CD4-positive, alpha-beta T cell treated with Interleukin-6 for 4 hours (primary cell): ENCODE data around the gene MRGPRF.

Experiments
- DNase-seq: peaks from one replicate; pipeline ENCODE4 v3.0.0-alpha.2; 2020; ENCODE audit warnings: mixed read lengths

Gene MRGPRF

GRCh38 chr11:69013009-69013951, at the start of gene MRGPRF:
Gene MRGPRF, minus strand, starts transcription at chr11:69013246. Its CDS starts 3,345 bp downstream, at chr11:69009901.
- DNase-seq = no peak

- no peak for DNase-seq
Observed at GRCh38 chr11:69062169-69062855, 49.3 kb upstream of the MRGPRF start.

GRCh38 chr11:69061713-69062053, 48.6 kb upstream of the MRGPRF start:
- no peak for DNase-seq

DNA sequence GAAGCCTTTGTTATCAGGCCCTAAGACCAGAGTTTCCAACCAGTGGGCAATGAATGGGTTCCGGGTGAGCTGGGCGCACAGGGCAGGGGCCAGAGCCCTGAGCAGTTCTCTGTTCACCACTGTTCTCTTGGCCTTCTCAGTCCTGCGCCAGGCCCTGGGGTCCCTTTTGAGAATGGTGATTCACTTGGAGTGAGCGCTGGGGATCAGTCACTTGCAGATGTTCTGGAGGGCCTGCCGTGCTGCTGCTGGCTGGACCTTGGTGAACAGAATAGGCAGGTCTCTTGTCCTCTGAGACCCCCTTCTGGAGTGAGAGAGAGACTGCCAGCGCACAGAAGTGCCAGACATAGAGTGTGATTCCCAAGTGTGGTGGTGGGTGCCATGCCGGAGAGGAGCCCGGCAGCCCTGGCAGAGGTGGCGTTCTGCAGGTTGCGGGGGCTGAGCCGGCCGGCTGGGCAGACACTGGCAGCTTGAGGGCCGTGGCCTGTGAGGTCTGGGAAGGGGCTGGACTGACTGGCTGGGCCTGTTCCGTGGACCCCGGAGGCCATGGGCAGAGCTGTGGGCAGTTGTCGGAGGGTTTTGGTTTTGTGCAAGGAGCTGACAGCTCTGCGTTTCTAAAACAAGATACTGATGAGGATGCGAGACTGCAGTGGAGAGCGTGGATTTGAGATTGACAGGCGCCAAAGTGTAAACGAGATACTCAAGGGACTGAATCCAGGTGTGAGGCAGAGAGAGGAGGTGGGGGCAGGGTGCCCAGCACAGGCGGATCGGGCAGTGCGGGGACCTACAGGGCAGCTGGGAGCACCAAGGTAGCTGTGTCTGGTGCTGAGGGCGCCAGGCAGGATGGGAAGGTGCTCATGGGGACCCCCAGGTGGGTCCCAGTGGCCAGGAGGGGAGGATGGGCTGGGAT, 48.0 kb upstream of the MRGPRF start:
- no peak for DNase-seq

- no peak for DNase-seq
Observed at GRCh38 chr11:69059985-69060384, 46.9 kb upstream of the MRGPRF start.

GRCh38 chr11:69059429-69059828, 46.4 kb upstream of the MRGPRF start:
- DNase-seq = no peak

DNA sequence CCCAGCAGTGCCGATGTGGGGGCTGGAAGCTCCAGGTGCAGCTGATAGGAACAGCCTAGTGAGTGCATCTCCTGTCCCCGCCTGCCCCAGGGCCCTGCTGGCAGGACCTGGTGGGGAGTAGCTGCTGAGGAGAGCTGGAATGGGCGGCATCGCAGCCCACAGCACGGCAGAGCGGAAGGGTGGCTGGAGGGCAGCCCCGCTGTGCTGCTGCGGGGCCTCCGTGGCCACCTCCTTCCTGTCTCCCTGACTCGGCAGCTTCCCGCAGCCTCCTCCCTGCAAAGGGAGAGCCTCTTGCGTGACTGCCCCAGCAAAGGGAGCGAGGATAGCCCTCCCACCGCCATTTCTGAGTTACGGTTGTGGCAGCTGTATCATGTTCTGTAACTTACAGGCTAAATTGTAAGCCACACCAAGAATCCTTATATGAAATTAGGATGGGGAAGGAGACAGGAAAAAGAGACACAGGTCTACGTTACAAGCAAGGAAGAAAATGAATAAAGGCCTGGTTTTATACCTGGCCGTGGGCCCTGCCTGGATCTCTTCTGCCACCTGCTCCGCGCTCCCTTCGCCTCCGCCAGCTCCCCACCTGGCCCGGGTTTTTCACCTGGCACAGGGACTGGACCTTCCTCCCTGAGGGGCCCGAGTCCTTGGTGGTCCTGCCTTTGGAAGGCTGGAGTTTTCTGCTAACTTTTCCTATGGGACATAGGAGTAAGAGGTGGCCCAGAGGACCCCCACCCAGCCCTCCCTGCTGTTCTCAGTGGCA, 45.6 kb upstream of the MRGPRF start:
- no peak for DNase-seq

- no peak for DNase-seq
Observed at GRCh38 chr11:69057801-69058200, 44.8 kb upstream of the MRGPRF start.

GRCh38 chr11:69057236-69057635, 44.2 kb upstream of the MRGPRF start:
- no peak for DNase-seq

DNA sequence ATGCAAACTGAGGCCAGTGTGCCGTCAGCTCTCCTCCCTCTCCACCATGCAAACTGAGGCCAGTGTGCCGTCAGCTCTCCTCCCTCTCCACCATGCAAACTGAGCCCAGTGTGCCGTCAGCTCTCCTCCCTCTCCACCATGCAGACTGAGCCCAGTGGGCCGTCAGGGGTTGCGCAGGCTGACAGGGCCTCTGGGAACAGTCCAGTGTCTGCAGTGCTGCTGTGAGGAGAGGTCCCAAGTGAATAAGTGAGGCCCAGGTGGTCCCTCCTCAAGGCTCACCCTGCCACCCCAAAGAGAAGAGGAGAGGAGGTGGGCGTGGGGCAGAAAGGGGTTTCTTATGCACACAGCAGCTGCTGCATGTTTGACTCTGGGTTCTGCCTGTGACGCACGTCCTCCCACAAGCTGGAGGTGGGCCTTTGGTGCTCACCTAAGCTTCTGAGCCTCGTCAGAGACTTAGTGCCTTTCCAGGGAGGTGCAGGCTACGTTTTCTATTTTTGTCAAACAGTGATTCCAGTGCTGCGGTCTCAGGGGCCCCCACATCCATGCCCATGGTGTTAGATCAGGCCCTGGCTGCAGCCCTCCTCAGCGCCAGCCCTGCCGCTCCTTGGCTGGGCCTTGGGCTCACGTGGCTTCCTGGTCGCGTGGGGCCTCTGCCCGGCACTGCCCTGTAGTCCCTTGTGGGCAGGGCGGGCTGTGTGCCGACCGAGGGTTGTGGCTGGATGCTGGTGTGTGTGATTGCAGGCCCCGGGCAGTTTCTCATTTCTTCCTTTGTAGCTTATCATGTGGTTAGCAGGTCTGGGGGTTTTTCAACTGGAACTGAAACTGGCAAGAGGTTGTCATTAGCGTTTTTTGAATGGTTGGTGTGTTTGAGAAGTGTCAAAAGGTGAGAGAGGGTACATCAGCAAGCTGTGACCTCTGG, 42.8 kb upstream of the MRGPRF start:
- no peak for DNase-seq

DNA sequence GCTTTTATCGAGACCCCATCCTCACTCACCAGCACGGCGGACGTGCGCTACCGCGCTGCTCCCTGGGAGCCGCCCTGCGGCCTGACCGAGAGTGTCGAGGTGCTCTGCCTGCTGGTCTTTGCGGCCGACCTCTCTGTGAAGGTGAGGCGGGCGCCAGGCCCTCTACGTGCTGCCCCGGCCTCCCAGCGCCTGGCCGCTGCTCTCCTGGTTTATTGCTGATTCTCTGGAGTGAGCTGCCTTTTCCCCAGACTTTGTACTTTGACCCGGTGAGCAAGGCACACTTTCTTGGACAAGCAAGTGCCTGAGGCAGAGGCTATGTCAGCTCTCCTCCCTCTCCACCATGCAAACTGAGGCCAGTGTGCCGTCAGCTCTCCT, 42.2 kb upstream of the MRGPRF start:
- no peak for DNase-seq

- DNase-seq = no peak
Observed at GRCh38 chr11:69054397-69055211, 41.6 kb upstream of the MRGPRF start.

- no peak for DNase-seq
Observed at GRCh38 chr11:69053546-69054396, 40.7 kb upstream of the MRGPRF start.

DNA sequence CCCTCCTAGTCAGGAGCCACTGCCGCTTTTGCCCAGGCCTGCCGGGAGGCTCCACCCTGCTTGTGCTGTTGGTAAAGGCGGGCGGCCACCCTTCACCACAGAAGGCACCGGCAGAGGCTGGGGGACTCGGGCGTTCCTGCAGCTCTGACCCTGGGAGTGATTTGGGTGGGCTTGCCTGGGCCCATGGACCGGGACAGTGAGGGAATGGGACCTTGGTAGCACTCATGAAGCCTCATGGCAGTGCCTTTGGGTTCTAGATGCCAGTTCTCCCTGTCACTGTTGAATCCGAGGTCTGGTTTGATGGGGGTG, 40.1 kb upstream of the MRGPRF start:
- DNase-seq = no peak

- DNase-seq = no peak
Observed at GRCh38 chr11:69052343-69053168, 39.5 kb upstream of the MRGPRF start.

- DNase-seq = no peak
Observed at GRCh38 chr11:69051381-69052342, 38.6 kb upstream of the MRGPRF start.
